Measurements from ENCODE around the gene TMCC1. TPM values are rescaled to one million over a fixed set of nuclear protein-coding genes. Genes with fewer than 3 reads are reported as not detected.

Gene TMCC1
- total and polyA plus RNA-seq, 3 donors from 2014 or later: 46.0 to 119 (median 60.4) TPM

GRCh38 chr3:129622226-129622874 lies 271.2 kb downstream of the TMCC1 start:
- intact Hi-C loops (cut with DNase I; ENCODE audit: low total_unique reads): no loop called here

GRCh38 chr3:129621626-129622225 lies 271.8 kb downstream of the TMCC1 start:
- TF ChIP-seq POLR2A (IDR thresholded peaks at IDR 0.05) (no peak), CTCF (IDR thresholded peaks at IDR 0.05) (no peak)
- WGBS, 2 donors: 67 to 70% methylated on average over 14 of the region's 14 CpGs
- Histone ChIP-seq H3K9me3 (no peaks in the 10 kb centered on the region), H3K27ac (no peak overlapping the region), H3K4me1 (peaks cover 46% of the 10 kb centered on the region), H3K27me3 (no peaks in the 10 kb centered on the region), H3K4me3 (no peak overlapping the region), H3K36me3 (ENCODE audit: low read depth, missing control alignments) (no peaks in the 10 kb centered on the region)
- DNase-seq: no peak
- intact Hi-C loops (cut with DNase I; ENCODE audit: low total_unique reads): no loop called here

More at GRCh38 chr3:129622226-129622874, 271.2 kb downstream of the TMCC1 start:
- Histone ChIP-seq H3K27ac (no peak overlapping the region), H3K9me3 (no peaks in the 10 kb centered on the region), H3K4me3 (no peak overlapping the region), H3K4me1 (peaks cover 46% of the 10 kb centered on the region), H3K27me3 (no peaks in the 10 kb centered on the region), H3K36me3 (ENCODE audit: low read depth, missing control alignments) (no peaks in the 10 kb centered on the region)
- TF ChIP-seq POLR2A (IDR thresholded peaks at IDR 0.05) (no peak), CTCF (IDR thresholded peaks at IDR 0.05) (no peak)
- no peak for DNase-seq
- 22 to 55% methylated on average over 5 to 12 of the region's 12 CpGs for WGBS, 2 donors

- TF ChIP-seq CTCF (IDR thresholded peaks at IDR 0.05) (no peak), POLR2A (IDR thresholded peaks at IDR 0.05) (no peak)
- intact Hi-C loops (cut with DNase I; ENCODE audit: low total_unique reads): no loop called here
- Histone ChIP-seq H3K4me3 (no peak overlapping the region), H3K27me3 (no peaks in the 10 kb centered on the region), H3K36me3 (ENCODE audit: low read depth, missing control alignments) (no peaks in the 10 kb centered on the region), H3K9me3 (no peaks in the 10 kb centered on the region), H3K4me1 (peaks cover 45% of the 10 kb centered on the region), H3K27ac (no peak overlapping the region)
- no peak for DNase-seq
- 77 to 79% methylated on average over 6 to 18 of the region's 18 CpGs for WGBS, 2 donors
These were observed 272.5 kb downstream of the TMCC1 start for GRCh38 chr3:129620828-129621559.

GRCh38 chr3:129619726-129620162 lies 273.8 kb downstream of the TMCC1 start:
- peaks cover 33% of the 10 kb centered on the region for H3K4me1 ChIP-seq
- intact Hi-C loops (cut with DNase I; ENCODE audit: low total_unique reads): no loop called here
- no peak for DNase-seq
- H3K9me3 ChIP-seq: no peaks in the 10 kb centered on the region
- H3K4me3 ChIP-seq: no peak overlapping the region
- 83 to 94% methylated on average over 2 to 6 of the region's 6 CpGs for WGBS, 2 donors
- H3K27ac ChIP-seq: no peak overlapping the region
- H3K27me3 ChIP-seq: no peaks in the 10 kb centered on the region
- TF ChIP-seq CTCF (IDR thresholded peaks at IDR 0.05): no peak
- no peak for TF ChIP-seq POLR2A (IDR thresholded peaks at IDR 0.05)
- no peaks in the 10 kb centered on the region for H3K36me3 ChIP-seq (ENCODE audit: low read depth, missing control alignments)
